ENCODE results near the gene HSD17B3.

HSD17B3 gene

GRCh38 chr9:96232539-96233241 lies 69.3 kb downstream of the HSD17B3 start:
- ChIA-PET CTCF (interaction anchor here (0.6 to 2.4 kb wide), 8 partner anchors 9 to 669 kb away, joined by 3 to 17 read pairs (median 4); no protein-coding TSS in a partner anchor), POLR2A (interaction anchor here (0.6 kb wide), 1 partner anchor 12 kb away, joined by 3 read pairs; no protein-coding TSS in a partner anchor)
- TF ChIP-seq LEF1 (IDR thresholded peaks at IDR 0.05; ENCODE audit: borderline replicate concordance) (no peak), PKNOX1 (IDR thresholded peaks at IDR 0.05) (no peak), L3MBTL2 (conservative IDR thresholded peaks at IDR 0.05) (no peak), TARDBP (IDR thresholded peaks at IDR 0.05) (no peak)
- peak; percentile 67 for DNase-seq (ENCODE audit: extremely low spot score)

DNA sequence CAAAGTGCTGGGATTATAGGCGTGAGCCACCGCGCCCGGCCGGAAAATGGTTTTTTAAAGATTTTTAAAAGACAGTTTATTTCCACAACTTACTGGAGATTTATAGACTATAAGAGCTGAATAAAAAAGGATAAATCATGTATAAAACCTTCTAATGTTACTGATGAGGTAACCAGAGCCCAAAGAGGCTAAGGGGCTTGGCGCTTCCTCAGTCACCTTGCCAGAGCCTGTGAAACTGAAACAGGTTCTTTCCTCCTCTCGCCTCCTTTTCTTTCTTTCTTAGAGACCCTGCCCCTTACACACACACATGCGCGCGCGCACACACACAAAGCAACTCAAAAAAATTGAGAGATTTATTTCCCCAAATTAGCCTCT lies 69.8 kb downstream of the HSD17B3 start:
- no peak for DNase-seq (ENCODE audit: extremely low spot score)
- CTCF ChIA-PET, result interaction anchor here (0.6 to 2.4 kb wide), 7 partner anchors 10 to 668 kb away, joined by 3 to 17 read pairs (median 4); no protein-coding TSS in a partner anchor
- TF ChIP-seq LEF1 (IDR thresholded peaks at IDR 0.05; ENCODE audit: borderline replicate concordance) (no peak), PKNOX1 (IDR thresholded peaks at IDR 0.05) (no peak), FOXA1 (IDR thresholded peaks at IDR 0.05) (no peak), L3MBTL2 (conservative IDR thresholded peaks at IDR 0.05) (no peak)
- POLR2A ChIA-PET, result no interaction called here

- TF ChIP-seq CTBP1 (IDR thresholded peaks at IDR 0.05; ENCODE audit: borderline replicate concordance), result no peak
- no peak for TF ChIP-seq PKNOX1 (IDR thresholded peaks at IDR 0.05)
- no peak for TF ChIP-seq HDGF (IDR thresholded peaks at IDR 0.05; ENCODE audit: borderline replicate concordance)
- TF ChIP-seq FOXA1 (IDR thresholded peaks at IDR 0.05), result no peak
- TF ChIP-seq FOXM1 (IDR thresholded peaks at IDR 0.05; ENCODE audit: borderline replicate concordance), result no peak
- no peak for TF ChIP-seq ARNT (IDR thresholded peaks at IDR 0.05)
- TF ChIP-seq FOXK2 (IDR thresholded peaks at IDR 0.05), result no peak
- no peak for TF ChIP-seq ELF4 (IDR thresholded peaks at IDR 0.05)
- no peak for TF ChIP-seq SP1 (IDR thresholded peaks at IDR 0.05)
- TF ChIP-seq NFRKB (IDR thresholded peaks at IDR 0.05), result no peak
- TF ChIP-seq SUZ12 (IDR thresholded peaks at IDR 0.05), result no peak
- TF ChIP-seq BHLHE40 (IDR thresholded peaks at IDR 0.05; ENCODE audit: borderline replicate concordance), result no peak
- POLR2A ChIA-PET, result no interaction called here
- CTCF ChIA-PET, result no interaction called here
- no peak for DNase-seq (ENCODE audit: extremely low spot score)
Measured at GRCh38 chr9:96230002-96230401, 72.0 kb downstream of the HSD17B3 start.

DNA sequence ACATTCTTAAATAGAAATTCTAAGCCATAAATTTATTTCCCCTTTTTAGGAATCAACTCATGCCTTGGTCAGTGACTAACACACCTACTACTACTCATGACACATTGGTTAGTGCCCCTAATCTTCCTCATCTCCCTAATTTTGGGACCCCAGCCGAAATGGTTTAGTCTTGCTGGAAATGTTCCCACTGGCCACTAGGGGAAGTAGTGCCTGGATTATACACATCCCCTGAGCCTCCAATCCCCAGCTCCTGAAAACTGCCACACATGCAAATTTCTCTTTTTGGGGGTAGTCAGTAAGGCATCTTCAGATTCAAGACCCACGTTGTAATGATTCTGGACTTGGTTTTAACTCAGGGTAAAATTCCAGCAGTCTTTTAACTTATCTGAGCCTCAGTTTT lies 79.8 kb downstream of the HSD17B3 start:
- ChIA-PET POLR2A (no interaction called here), CTCF (no interaction called here)
- TF ChIP-seq CTBP1 (IDR thresholded peaks at IDR 0.05; ENCODE audit: borderline replicate concordance), result no peak
- no peak for TF ChIP-seq SP1 (IDR thresholded peaks at IDR 0.05)
- TF ChIP-seq PKNOX1 (IDR thresholded peaks at IDR 0.05), result no peak
- TF ChIP-seq NFRKB (IDR thresholded peaks at IDR 0.05), result no peak
- TF ChIP-seq TARDBP (IDR thresholded peaks at IDR 0.05), result no peak
- no peak for TF ChIP-seq HDGF (IDR thresholded peaks at IDR 0.05; ENCODE audit: borderline replicate concordance)
- no peak for TF ChIP-seq ELF4 (IDR thresholded peaks at IDR 0.05)
- no peak for TF ChIP-seq ARNT (IDR thresholded peaks at IDR 0.05)
- no peak for TF ChIP-seq FOXA1 (IDR thresholded peaks at IDR 0.05)
- no peak for TF ChIP-seq FOXM1 (IDR thresholded peaks at IDR 0.05; ENCODE audit: borderline replicate concordance)
- TF ChIP-seq FOXK2 (IDR thresholded peaks at IDR 0.05), result no peak
- TF ChIP-seq SUZ12 (IDR thresholded peaks at IDR 0.05), result no peak
- TF ChIP-seq BHLHE40 (IDR thresholded peaks at IDR 0.05; ENCODE audit: borderline replicate concordance), result no peak
- DNase-seq (ENCODE audit: extremely low spot score), result peak; percentile 39

DNA sequence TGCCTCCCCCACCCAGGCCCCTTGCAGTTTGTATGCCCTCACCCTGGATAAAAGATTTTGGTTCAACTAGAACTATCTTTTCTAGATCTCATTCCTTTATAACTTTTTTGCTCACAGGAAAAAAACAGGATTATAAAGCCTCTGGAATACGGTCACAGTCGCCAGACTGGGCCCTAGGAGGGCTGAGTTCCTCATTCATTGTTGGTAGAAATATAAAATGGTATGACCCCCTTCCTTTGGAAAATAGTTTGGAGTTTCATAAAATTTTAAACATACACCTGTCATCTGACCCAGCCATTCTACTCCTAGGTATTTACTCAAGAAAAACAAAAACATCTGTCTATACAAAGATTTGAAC lies 82.1 kb downstream of the HSD17B3 start:
- POLR2A ChIA-PET, result no interaction called here
- no peak for DNase-seq (ENCODE audit: extremely low spot score)
- TF ChIP-seq ARNT (IDR thresholded peaks at IDR 0.05), result no peak
- TF ChIP-seq FOXM1 (IDR thresholded peaks at IDR 0.05; ENCODE audit: borderline replicate concordance), result no peak
- no peak for TF ChIP-seq CTBP1 (IDR thresholded peaks at IDR 0.05; ENCODE audit: borderline replicate concordance)
- no peak for TF ChIP-seq ELF4 (IDR thresholded peaks at IDR 0.05)
- TF ChIP-seq FOXA1 (IDR thresholded peaks at IDR 0.05), result no peak
- TF ChIP-seq NFRKB (IDR thresholded peaks at IDR 0.05), result no peak
- TF ChIP-seq SUZ12 (IDR thresholded peaks at IDR 0.05), result no peak
- TF ChIP-seq TARDBP (IDR thresholded peaks at IDR 0.05), result no peak
- CTCF ChIA-PET, result interaction anchor here (0.5 kb wide), 1 partner anchor 447 kb away, joined by 3 read pairs; no protein-coding TSS in a partner anchor

- TF ChIP-seq FOXM1 (IDR thresholded peaks at IDR 0.05; ENCODE audit: borderline replicate concordance), result no peak
- no peak for TF ChIP-seq SUZ12 (IDR thresholded peaks at IDR 0.05)
- TF ChIP-seq LEF1 (IDR thresholded peaks at IDR 0.05; ENCODE audit: borderline replicate concordance), result no peak
- no peak for TF ChIP-seq NFRKB (IDR thresholded peaks at IDR 0.05)
- no peak for TF ChIP-seq HDGF (IDR thresholded peaks at IDR 0.05; ENCODE audit: borderline replicate concordance)
- no peak for TF ChIP-seq TARDBP (IDR thresholded peaks at IDR 0.05)
- no peak for TF ChIP-seq SP1 (IDR thresholded peaks at IDR 0.05)
- no peak for TF ChIP-seq PKNOX1 (IDR thresholded peaks at IDR 0.05)
- TF ChIP-seq ZNF384 (IDR thresholded peaks at IDR 0.05), result no peak
- TF ChIP-seq FOXA1 (IDR thresholded peaks at IDR 0.05), result no peak
- no peak for TF ChIP-seq BHLHE40 (IDR thresholded peaks at IDR 0.05; ENCODE audit: borderline replicate concordance)
- TF ChIP-seq FOXK2 (IDR thresholded peaks at IDR 0.05), result no peak
- no peak for TF ChIP-seq ARNT (IDR thresholded peaks at IDR 0.05)
- no peak for TF ChIP-seq L3MBTL2 (conservative IDR thresholded peaks at IDR 0.05)
- TF ChIP-seq ELF4 (IDR thresholded peaks at IDR 0.05), result no peak
- TF ChIP-seq CTBP1 (IDR thresholded peaks at IDR 0.05; ENCODE audit: borderline replicate concordance), result no peak
- DNase-seq (ENCODE audit: extremely low spot score), result no peak
- CTCF ChIA-PET, result interaction anchor here (0.5 to 0.7 kb wide), 2 partner anchors 285 to 448 kb away, joined by 3 to 5 read pairs; no protein-coding TSS in a partner anchor
- POLR2A ChIA-PET, result no interaction called here
Measured at GRCh38 chr9:96219026-96219899, 82.7 kb downstream of the HSD17B3 start.
